ENCODE measurements around the gene CALHM1.
"Not testable (repeated sequence)": the region's sequence is repeated elsewhere in the genome, so short reads cannot be mapped to it uniquely, and the experiment has no call there.

CALHM1 gene, protein sequence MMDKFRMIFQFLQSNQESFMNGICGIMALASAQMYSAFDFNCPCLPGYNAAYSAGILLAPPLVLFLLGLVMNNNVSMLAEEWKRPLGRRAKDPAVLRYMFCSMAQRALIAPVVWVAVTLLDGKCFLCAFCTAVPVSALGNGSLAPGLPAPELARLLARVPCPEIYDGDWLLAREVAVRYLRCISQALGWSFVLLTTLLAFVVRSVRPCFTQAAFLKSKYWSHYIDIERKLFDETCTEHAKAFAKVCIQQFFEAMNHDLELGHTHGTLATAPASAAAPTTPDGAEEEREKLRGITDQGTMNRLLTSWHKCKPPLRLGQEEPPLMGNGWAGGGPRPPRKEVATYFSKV

DNA sequence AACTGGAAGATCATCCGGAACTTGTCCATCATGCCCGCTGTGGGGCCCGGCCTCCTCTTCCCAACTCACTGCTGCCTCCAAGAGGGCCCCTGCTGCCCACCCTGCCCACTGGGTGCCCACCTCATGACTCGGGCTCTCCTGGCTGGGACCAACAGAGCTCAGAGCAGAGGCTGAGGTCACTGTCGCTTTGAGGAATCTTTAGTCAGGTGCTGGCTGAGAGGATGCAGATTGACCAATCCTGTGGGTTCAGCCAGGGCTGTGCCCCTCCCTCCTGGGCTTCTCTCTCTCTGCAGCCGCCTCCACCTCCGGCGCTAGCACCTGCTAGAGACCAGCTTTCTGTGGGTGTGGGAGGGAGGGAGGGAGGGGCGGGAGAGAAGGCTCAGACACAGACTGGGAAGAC is at the start of gene CALHM1:
CALHM1 (minus strand) TSS at position 181 of the 400 bp plus-strand sequence; CDS start at position 32, 149 bp downstream.
- DNase-seq, result no peak

DNA sequence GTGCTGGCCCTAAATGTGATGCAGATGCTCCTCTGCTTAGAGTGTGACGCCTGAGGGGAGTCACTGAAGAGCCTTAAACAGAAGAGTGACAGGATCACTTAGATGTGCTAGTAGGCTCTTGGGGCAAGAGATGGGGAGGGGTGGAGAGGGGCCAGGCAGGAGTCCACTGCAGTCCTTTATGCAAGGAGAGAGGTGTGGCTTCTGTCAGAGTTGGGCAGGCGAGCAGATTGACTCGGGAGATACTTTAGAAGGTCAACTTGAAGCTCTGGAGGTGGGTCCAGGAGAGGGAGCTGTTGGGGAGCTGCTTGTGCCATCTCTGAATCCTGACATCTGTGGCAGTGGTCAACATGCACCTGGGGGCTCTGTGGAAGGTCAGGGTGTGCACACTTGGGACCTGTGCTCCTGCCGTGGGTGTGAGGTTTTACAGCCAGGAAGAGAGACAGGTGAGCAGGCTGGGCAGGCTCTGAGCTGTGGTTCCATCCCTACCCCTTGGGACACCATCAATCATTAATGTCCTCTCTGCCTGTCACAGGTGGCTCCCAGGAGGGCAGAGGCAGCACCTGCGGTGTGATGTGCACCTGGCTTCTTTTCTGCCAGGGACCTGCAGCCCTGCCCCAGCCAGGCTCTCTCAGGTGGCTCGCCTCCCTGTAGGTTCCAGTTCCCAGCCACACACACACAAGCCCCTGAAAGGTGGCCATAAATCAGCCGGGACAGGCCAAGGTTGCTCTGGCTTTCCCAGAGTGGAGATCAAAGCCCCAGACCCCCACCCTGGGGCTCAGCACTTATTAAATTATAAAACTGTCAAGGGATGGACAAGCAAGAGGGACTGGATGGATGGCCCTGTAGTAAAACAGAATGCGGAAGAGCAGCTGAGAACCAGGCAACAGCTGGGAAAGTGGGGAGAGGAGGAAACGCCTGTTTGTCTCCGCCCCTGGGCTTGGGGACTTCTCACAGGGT is 48.8 kb upstream of the CALHM1 start:
- DNase-seq, result no peak

DNA sequence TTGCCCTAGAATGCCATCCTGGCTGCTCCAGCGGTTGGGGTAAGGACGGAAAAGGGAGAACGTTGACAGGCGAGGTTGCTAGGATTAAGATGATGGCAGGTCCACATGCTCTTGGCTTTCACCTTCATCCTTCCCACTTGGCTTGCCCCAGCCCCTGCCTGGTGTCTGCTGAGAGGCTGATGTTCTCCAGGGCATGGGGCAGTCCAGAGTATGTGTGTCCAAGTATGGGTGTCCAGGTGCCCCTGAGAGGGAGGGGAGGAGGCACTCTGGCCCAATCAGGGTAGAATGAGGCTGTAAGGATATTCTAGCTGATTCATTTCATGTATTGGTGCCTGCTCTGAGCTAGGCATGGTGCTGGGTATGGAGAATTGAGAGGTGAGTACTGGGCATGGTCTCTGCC is 47.4 kb upstream of the CALHM1 start:
- no peak for DNase-seq

DNA sequence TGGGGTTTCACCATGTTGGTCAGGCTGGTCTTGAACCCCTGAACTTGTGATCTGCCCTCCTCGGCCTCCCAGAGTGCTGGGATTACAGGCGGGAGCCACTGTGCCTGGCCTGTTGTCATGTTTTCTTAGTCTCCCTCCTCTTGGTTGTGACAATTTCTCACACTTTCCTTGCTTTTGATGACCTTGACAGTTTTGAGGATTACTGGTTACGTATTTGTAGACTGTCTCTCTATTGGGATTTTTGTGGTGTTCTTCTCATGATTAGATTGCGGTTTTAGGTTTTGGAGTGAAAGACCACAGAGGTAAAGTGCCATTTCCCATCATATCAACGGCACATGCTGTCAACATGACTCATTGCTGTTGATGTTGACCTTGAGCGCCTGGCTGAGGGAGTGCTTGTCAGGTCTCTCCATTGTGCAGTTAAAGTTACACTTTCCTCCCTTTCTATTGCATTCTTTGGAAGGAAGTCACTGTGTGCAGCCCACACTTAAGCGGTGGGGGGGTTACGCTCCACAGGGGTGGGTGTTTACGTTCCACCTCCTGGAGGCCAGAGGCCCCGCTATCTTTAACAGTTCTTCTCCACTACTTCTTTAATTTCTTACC is 45.6 kb upstream of the CALHM1 start:
- peak; percentile 17 for DNase-seq

DNA sequence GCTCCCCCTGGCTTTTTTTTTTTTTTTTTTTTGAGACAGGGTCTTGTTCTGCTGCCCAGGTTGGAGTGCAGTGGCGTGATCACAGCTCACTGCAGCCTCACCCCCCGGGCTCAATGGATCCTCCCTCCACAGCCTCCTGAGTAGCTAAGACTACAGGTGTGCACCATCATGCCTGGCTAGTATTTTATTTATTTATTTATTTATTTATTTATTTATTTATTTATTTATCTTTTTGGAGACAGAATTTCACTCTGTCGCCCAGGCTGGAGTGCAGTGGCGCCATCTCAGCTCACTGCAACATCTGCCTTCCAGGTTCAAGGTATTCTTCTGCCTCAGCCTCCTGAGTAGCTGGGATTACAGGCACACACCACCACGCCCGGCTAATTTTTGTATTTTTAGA is 45.1 kb upstream of the CALHM1 start:
- not testable (repeated sequence) for DNase-seq

DNA sequence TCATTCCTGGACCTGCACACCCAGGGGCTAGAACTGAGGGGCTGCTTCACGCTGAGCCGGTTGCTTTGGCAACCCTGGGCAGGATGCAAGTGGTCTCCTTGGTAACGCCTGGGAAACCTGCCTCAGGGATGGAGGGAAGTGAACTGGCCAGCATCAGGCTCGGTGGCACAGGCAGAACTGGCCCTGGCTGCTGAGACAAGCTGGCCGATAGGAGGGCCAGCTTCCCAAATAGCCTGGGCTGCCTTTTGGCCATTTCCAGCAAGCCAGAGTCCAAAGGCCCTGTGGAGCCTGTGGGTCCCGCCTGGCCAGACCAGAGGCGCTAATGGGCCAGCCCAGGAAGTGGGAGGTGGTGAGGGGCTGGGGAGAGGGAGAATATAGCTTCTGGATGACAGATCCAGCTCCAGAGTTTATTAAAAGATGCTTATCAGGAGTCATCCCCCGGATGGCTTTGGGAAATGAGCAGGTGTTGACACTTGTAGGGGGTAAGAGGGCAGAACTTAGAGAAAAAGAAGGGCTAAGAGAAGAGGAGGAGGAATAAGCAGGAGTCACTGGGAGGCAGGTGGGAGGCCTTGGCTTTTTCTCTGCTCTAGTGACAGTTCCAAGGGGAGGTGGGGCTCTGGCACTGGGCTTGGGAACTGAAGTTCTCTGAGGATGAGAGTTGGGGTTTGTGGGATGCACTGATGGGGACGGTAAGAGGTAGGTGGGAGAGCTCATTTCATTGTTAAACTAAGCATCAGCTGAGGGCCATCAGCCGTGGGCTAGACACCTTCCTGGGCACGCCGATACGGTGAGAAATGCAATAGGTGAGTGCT is 44.4 kb upstream of the CALHM1 start:
- no peak for DNase-seq

DNA sequence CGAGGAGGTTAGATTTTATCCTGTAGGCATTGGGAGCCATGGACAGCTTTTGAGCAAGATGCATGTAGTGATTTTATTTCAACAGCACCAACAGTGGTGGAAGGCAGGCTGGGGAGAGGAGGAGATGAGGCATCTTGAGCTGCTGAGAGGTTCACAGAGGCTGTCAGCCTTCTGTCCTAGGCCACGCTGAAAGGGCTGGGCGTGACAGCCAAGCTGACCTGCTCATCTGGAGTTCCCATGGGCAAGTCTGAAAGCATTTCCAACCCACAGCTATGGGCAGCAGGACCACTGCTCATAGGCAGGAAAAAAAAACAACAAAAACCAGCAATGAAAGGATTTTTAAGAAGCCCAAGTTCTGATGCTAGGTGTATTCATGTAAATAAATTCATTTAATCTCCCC is 42.5 kb upstream of the CALHM1 start:
- no peak for DNase-seq

DNA sequence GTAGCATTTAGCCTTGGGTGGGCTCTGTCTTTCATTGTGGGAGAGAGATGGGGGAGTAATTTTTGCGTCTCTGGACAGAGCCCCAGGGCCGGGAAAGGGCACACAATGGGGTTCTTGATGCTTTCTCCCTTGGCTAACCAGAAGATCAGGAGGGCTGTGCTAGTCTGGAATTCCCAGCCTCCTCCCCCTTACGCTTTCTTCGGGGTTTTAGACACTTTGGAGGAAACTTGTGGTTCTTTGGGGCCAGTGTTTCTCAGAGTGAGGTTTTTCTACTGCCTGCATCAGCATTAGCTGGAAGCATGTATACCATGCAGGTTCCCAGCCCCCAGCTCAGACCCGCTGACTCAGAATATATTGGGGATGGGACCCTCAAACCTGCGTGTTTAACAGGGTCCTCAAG is 41.8 kb upstream of the CALHM1 start:
- no peak for DNase-seq

DNA sequence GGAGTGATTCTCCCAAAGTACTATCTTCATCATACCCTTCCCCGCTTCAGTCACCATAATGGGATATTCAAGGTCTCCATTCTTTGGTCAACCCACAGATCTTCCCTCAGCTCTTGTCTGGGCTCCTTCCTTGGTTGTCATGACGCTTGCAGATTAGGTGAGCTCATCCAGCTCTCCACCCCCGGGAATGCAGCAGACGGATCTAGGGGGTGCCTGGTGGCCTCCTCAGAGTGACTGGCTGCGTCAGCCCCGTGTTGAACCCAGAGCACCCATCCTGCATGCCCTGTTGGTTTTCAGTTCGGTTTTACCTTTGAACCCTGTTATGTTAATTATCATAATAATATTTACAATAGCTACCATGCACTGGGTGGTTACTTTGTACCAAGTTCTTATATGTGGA is 41.2 kb upstream of the CALHM1 start:
- DNase-seq, result no peak

DNA sequence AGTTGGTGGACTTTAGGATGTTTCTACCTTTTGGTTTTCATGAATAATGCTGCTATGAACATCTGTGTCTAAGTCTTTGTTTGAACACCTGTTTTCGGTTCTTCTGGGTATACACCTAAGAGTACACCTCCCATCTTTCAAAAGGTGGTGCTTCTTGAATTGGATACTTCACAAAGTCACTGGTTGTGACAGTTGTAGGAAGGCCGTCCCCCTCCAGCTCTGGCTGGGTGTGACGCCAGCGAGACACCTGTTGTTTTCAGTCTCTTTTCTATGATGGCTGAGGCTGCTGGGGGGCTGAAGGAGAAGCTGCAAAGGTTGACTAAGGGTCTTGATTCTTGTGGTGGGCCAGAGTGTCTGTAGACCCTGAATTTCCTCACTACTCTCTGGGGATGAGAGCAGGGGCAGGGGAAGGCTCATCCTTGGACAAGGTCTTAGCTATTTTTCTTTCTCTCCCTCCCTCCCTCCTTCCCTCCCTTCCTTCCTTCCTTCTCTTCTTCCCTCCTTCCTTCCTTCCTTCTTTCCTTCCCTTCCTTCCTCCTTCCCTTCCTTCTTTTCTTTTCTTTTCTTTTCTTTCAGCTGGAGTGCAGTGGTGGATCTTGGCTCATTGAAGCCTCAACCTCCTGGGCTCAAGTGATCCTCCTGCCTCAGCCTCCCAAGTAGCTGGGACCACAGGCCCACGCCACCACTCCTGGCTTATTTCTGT is 40.4 kb upstream of the CALHM1 start:
- no peak for DNase-seq

DNA sequence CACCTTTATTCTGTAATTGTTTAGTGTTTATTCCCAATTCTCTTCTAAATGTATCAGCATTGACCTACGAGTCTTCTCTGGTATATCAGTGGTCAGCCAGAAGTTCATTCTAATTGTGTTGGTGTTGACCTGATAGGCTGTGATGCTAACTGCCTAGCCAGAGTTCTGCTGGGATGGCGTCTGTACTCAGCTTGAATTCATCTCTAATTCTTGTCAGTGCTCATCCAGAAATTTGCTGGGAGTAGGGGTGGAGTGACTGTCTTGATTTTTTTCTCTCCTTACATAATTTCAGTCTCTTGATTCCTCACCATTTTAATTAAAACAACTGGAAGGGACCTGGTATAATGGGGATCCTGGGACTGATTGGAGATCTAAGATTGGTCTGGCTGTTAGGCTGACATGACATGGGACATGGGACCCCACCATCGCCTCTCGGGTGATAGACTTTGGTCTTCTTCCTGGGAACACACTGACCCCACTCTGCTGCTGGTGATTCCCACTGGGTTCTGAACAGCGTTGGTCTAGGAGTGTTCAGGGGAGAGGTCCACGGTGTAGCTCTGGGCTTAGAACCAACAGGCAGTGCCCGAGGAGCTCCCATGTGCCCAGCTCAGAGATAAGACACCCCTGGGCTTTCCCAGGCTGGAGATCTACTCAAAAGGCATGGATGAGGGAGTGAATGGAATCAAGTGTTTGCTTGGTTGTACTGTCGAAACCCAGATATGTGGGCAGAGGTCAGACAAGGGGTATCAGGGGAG is 38.6 kb upstream of the CALHM1 start:
- DNase-seq, result no peak

DNA sequence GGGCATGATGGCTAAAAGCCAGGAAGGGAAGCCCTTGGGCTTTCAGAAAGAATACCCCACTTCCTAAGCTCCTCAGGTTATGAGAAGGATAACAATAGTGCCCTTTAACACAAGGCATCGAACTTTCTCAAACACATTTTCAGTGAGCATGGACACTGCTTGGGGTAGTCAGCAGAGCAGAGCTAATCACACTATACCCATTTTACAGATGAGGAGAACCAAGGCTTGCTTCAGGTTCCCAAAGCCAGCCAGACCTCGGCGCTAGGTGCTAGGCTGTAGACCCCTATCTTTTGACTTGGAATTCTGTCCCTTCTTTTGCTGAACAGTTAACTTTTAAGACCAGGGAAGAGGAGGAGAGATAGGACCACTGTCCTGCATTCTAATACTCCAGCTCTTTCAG is 36.6 kb upstream of the CALHM1 start:
- DNase-seq, result no peak

DNA sequence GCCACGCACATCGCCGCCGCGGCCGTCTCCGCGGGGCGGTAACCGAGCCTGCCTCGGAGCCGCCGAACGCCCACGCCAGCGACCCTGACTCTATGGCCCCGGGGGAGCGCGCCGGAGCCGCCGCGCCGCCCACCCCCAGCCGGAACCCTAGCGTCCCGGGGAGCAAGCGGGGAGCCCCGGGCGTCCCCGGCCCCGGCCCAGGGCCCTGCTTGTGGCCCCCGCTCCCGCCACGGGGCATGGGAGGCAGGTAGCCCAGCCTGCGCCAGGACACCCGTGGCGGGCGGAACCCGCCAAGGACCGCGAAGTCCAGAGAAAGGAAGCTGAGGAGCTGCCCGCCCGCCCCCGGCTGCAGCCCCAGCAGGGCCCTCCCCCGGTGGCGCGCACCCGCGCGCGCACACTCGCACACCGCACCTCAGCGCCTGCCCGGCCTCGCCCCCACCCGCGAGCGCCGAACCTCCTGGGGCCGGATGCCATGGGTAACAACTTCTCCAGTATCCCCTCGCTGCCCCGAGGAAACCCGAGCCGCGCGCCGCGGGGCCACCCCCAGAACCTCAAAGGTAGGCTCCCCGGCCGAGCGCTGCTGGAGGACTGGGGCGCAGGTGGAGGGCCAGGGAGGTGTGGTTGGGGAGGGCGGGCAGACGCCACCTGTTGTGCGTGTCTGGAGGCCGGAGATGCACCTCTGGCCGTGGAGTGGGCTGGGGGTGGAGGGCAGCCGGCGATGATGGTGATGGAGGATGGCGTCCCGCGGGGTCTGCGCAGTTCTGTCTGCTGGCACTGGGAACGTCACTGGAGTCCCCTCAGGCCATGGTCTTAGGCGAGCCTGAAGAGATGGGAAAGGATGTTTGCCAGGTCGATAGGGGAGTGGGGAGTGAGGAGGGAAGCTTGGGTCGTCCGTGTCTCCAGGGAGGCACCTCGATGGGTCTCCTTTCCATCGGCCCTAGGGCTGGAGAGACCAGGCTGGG is 35.5 kb upstream of the CALHM1 start:
- DNase-seq, result peak; percentile 8

DNA sequence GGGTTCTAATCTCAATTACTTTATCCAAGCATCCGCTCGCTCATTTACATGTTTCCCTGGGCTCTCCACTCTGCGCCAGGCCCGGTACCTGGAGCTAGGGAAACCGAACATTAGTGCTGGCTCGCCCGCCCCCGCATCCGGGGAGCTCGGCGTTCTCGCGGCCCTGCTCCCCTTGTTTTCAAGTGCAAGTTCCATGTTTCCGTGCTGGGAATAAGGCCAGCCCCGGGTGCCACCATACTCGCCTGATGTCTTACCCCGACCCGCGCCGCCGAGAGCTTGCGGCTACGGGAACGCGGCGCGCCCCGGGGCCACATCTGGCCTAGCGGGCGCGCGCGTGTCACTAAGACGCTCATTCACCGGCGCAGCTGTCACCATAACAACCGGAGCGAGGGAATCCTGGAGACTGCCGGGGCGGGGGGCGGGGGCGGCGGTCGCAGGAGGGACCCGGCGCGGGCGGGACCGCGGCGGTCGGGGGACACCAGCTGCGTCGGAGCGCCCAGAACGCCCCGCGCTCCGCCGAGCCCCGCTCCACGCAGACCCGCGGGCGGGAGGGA is 34.7 kb upstream of the CALHM1 start, which contains the start of gene NEURL1:
NEURL1 (plus strand) TSS at position 344 of the 554 bp plus-strand sequence. CDS start 683 bp downstream, outside the sequence.
- DNase-seq, result no peak

DNA sequence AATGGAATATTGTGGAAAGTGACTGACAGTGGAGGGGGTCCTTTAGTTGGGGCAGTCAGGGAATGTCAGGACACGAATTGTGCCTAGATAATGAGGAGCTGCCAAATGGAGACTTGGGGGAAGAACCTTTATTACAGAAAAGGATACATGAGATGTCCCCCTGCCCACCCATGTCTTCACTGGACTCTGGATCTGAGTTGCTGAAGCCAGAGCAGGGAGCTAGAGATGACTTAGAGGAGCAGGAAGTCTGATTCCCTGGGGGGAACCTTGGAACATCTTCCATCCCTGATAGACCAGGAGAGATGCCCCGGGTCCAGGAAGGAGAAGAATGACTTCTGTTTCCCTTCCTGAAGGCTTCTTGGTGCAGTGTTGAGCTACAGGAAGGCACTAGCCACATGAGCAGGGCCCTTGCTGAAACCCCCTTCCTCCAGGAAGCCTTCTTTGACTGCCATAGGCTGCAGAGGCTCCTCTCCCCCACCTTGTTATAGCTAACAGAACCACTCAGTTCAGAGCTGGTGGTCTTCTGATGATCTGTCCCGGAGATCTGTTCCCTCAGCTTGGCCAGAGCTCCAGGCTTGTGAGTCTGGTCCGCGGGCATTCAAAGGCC is 34.1 kb upstream of the CALHM1 start:
- DNase-seq, result no peak

DNA sequence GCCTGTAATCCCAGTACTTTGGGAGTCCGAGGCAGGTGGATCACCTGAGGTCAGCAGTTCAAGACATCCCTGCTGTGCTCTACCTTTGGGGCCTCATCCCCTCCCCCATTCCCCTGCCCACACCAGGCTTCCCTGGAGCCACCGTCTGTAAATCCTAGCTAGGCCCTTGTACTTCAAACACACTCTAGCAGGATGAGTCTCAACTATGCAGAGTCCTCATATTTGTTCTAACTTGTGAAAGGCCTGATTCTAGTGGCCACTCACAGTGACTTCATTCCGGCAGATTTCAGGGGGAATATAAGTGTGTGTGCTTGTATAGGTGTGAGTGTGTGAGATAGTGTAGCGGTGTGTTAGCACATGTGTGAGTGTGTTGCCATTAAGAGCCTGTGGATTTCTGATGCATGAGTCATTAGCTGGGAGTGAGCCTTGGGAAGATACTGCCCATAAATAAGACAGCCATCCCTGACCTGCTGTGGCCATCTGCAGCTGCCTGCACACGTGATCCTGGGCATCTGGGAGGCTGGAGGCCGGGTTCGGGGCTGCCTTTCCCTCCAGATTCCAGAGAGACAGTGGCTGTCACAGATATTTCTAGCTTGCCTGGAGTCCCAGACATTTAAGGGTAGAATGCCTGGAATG is 33.1 kb upstream of the CALHM1 start:
- no peak for DNase-seq

DNA sequence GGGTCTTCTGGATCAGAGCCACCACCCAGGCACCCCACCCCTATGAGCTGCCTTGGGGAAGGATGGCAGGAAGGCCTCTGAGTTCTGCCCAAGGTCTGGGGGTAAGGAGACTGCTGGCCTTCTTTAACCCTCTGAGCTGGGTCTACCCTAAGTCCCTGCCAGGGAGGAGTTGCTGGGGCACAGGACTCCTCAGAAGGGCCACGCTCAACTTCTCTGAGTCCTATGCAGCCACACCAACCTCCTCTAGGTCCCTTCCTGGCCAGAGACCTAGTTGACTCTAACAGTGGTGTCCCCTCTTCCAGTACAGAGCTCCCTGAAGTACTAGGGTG is 32.2 kb upstream of the CALHM1 start:
- DNase-seq, result no peak

DNA sequence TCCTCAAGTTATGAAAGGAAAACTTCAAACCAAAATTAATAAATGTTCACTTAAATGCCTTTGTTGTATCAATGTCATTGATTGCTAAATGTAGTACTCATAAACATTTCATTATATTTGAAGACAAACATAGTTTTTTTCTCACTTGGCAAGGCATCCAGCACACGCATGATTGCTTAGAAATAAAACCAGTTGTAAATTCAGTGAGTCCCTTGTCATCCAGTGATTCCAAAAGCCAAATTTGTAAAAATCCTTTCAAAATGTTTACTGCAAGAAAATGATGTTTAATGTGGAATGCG is 28.7 kb upstream of the CALHM1 start:
- no peak for DNase-seq
